GM21360 (cell line): ENCODE results near the gene TSHZ2.

Experiments used
- ATAC-seq: cut with Tn5 transposase; IDR thresholded peaks from one replicate; pipeline ENCODE4 v1.9.1; 2021; ENCODE audit warnings: mild to moderate bottlenecking, moderate library complexity; ENCODE audit not compliant: unreplicated experiment

TSHZ2 gene

GRCh38 chr20:53061192-53062108 lies 89.3 kb downstream of the TSHZ2 start:
- no peak for ATAC-seq

- ATAC-seq = no peak
Measured at GRCh38 chr20:53064935-53065334, 92.8 kb downstream of the TSHZ2 start.

- no peak for ATAC-seq
Measured at GRCh38 chr20:53068241-53068640, 96.1 kb downstream of the TSHZ2 start.

GRCh38 chr20:53069132-53069531 lies 97.0 kb downstream of the TSHZ2 start:
- ATAC-seq = no peak

GRCh38 chr20:53070224-53070623 lies 98.1 kb downstream of the TSHZ2 start:
- no peak for ATAC-seq

- ATAC-seq = no peak
Measured at GRCh38 chr20:53070706-53071392, 98.7 kb downstream of the TSHZ2 start.

- ATAC-seq = no peak
Measured at GRCh38 chr20:53071833-53072232, 99.7 kb downstream of the TSHZ2 start.

- no peak for ATAC-seq
Measured at GRCh38 chr20:53072923-53073579, 100.9 kb downstream of the TSHZ2 start.

GRCh38 chr20:53073636-53074415 lies 101.7 kb downstream of the TSHZ2 start:
- no peak for ATAC-seq

GRCh38 chr20:53074811-53075314 lies 102.7 kb downstream of the TSHZ2 start:
- no peak for ATAC-seq

- no peak for ATAC-seq
Measured at GRCh38 chr20:53076668-53077067, 104.5 kb downstream of the TSHZ2 start.

GRCh38 chr20:53077373-53078205 lies 105.4 kb downstream of the TSHZ2 start:
- no peak for ATAC-seq

- no peak for ATAC-seq
Measured at GRCh38 chr20:53078761-53079160, 106.6 kb downstream of the TSHZ2 start.

- ATAC-seq = no peak
Measured at GRCh38 chr20:53079261-53079691, 107.1 kb downstream of the TSHZ2 start.

GRCh38 chr20:53079828-53080686 lies 107.9 kb downstream of the TSHZ2 start:
- ATAC-seq = no peak

GRCh38 chr20:53080687-53080962 lies 108.5 kb downstream of the TSHZ2 start:
- no peak for ATAC-seq

- no peak for ATAC-seq
Measured at GRCh38 chr20:53080969-53081871, 109.1 kb downstream of the TSHZ2 start.
